ENCODE measurements around the gene KRTAP5-5. TPM values are rescaled to one million over a fixed set of nuclear protein-coding genes. Genes with fewer than 3 reads are reported as not detected.

KRTAP5-5 gene
- total RNA-seq, 1 donor from 2014 or later: not detected

GRCh38 chr11:1650034-1650917 is 20.7 kb downstream of the KRTAP5-5 start:
- H3K4me1 ChIP-seq: peaks cover 6% of the 10 kb centered on the region
- no peaks in the 10 kb centered on the region for H3K36me3 ChIP-seq
- no peaks in the 10 kb centered on the region for H3K9me3 ChIP-seq
- H3K27me3 ChIP-seq: no peaks in the 10 kb centered on the region
- no peak overlapping the region for H3K27ac ChIP-seq
- no peak for DNase-seq
- intact Hi-C loops (cut with DNase I): no loop called here
- no peak overlapping the region for H3K4me3 ChIP-seq
- no peak for ATAC-seq
- TF ChIP-seq CTCF (IDR thresholded peaks at IDR 0.05): no peak

DNA sequence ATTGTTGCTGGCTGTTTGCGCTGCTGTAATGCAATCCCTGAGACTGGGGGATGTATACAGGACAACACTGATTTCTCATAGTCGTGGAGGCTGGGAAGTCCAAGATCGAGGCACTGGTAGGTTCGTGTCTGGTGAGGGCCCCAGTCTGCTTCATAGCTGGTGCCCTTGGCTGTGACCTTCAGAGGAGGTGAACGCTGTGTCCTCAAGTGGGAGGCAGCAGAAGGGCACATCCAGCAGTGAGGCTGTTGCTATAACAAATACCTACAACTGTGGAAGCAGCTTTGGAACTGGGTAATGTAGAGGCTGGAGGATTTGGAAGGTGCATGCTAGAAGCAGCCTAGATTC is 21.3 kb downstream of the KRTAP5-5 start:
- DNase-seq: no peak
- intact Hi-C loops (cut with DNase I): no loop called here
- no peaks in the 10 kb centered on the region for H3K9me3 ChIP-seq

DNA sequence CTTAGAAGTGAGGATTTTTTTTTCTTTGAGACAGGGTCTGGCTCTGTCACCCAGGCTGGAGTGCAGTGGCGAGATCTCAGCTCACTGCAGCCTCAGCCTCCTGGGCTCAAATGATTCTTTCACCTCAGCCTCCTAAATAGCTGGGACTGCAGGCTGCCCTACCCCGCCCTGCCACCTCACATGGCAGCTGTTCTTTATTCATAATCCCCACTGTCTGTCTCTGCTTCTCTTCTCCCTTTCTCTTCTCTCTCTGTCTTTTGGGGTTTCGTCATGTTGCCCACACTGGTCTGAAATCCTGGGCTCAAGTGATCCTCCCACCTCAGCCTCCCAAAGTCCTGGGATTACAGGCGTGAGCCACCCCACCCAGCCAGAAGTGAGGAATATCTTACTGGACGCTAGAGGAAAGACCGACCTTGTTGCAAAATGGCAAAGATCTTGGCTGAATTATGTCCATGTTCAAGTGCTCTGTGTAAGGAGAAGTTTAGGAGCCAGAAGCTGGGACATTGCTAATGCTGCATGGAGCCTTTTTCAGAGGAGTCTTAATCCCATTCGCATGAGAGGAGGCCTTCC is 21.9 kb downstream of the KRTAP5-5 start:
- peak; percentile 9 for DNase-seq
- ATAC-seq: no peak
- Histone ChIP-seq H3K4me3 (no peak overlapping the region), H3K4me1 (peaks cover 6% of the 10 kb centered on the region), H3K9me3 (no peaks in the 10 kb centered on the region), H3K27ac (no peak overlapping the region), H3K36me3 (no peaks in the 10 kb centered on the region), H3K27me3 (peaks cover 6% of the 10 kb centered on the region)
- TF ChIP-seq CTCF (IDR thresholded peaks at IDR 0.05): no peak
- intact Hi-C loops (cut with DNase I): no loop called here

More for the DNA sequence above, 21.3 kb downstream of the KRTAP5-5 start:
- no peaks in the 10 kb centered on the region for H3K36me3 ChIP-seq
- TF ChIP-seq CTCF (IDR thresholded peaks at IDR 0.05): no peak
- H3K4me1 ChIP-seq: peaks cover 6% of the 10 kb centered on the region
- H3K27ac ChIP-seq: no peak overlapping the region
- H3K27me3 ChIP-seq: no peaks in the 10 kb centered on the region
- H3K4me3 ChIP-seq: no peak overlapping the region
- ATAC-seq: no peak

DNA sequence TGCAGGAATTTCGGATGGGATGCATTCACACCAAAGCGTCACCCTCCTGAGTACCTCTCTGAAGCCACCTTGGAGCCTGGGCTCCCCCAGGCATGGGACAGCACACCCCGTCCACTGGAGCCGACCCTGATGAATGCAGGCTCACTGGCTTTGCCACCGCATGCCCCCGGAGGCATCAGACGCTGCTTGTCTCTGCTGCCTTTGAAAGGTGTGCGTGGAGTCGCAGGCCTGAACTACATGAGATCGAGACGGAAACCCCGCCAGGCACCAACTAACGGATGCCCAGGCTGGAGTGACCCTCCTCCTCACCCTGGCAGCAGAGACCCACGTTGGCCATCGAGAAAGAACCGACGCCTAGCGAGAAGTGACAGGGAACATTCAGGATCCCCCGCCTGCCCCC is 22.5 kb downstream of the KRTAP5-5 start:
- Histone ChIP-seq H3K4me1 (peaks cover 6% of the 10 kb centered on the region), H3K36me3 (no peaks in the 10 kb centered on the region), H3K27me3 (peaks cover 6% of the 10 kb centered on the region), H3K27ac (no peak overlapping the region), H3K9me3 (no peaks in the 10 kb centered on the region), H3K4me3 (no peak overlapping the region)
- DNase-seq (peak; percentile 42), ATAC-seq (no peak)
- TF ChIP-seq CTCF (IDR thresholded peaks at IDR 0.05): no peak
- intact Hi-C loops (cut with DNase I): no loop called here

GRCh38 chr11:1652442-1652770 is 22.8 kb downstream of the KRTAP5-5 start:
- H3K27me3 ChIP-seq: peaks cover 6% of the 10 kb centered on the region
- H3K9me3 ChIP-seq: no peaks in the 10 kb centered on the region
- no peak for TF ChIP-seq CTCF (IDR thresholded peaks at IDR 0.05)
- no peak for ATAC-seq
- no peaks in the 10 kb centered on the region for H3K36me3 ChIP-seq
- no peak overlapping the region for H3K27ac ChIP-seq
- H3K4me3 ChIP-seq: no peak overlapping the region
- peaks cover 6% of the 10 kb centered on the region for H3K4me1 ChIP-seq
- intact Hi-C loops (cut with DNase I): no loop called here
- no peak for DNase-seq

Data from upper lobe of right lung (tissue), 1 donor.